Measurements from ENCODE around the gene CRYL1.

DNA sequence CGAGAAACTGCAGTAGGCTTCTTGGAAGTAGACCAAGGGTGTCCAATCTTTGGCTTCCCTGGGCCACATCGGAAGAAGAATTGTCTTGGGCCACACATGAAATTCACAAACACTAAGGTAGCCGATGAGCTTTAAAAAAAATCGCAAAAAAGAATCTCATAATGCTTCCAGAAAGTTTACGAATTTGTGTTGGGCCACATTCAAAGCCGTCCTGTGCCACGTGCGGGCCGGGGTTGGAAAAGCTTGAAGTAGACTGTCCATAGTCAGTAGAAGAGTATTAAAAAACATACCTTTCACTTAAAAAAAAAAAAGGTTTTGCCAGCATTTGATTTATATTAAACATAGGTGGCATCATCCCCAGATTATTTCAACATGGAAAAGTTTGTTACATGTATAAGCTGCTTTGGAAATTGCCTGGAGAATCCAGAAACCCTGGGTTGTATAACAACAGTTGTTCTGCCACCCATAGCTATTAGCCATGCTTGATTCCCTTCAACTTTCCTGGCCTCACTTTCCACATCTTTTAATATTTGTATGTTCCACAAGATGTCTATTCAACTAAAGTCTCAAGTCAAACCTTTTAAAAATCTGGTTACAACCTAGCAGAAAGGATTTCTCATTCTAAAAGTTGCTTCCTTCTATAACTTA lies 42.3 kb upstream of the CRYL1 start:
- TF ChIP-seq CTCF (IDR thresholded peaks at IDR 0.05; ENCODE audit: poor library complexity) = no peak
- TF ChIP-seq EZH2 (IDR thresholded peaks at IDR 0.05; ENCODE audit: borderline replicate concordance) = no peak
- TF ChIP-seq EZH2phosphoT487 (IDR thresholded peaks at IDR 0.05; ENCODE audit: low read depth, severe bottlenecking, unreplicated experiment) = no peak
